Peyer's patch (tissue), 4 donors: Measurements from ENCODE around the gene CALHM4.

Experiments used
- CTCF ChIP-seq, 6 experiments: fragments of 450-650 bp in 4 of 6; fragments of 200-600 bp in 2 of 6; sonication (generic) in 1 of 6; IDR thresholded peaks; one replicate each; pipeline ENCODE4 v1.5.1; 2017 to 2019; ENCODE audit warnings: antibody characterized with exemption in 6 of 6, mild to moderate bottlenecking in 3 of 6, moderate library complexity in 1 of 6
- POLR2A ChIP-seq, 2 donors: fragments of 450-650 bp; IDR thresholded peaks; one replicate each; pipeline ENCODE4 v1.5.1; 2017; ENCODE audit warnings: antibody characterized with exemption in 2 of 2, mild to moderate bottlenecking in 2 of 2, moderate library complexity in 2 of 2

GRCh38 chr6:116513224-116513875, 40.2 kb upstream of the CALHM4 start:
- no peak for TF ChIP-seq POLR2A (IDR thresholded peaks at IDR 0.05)
- TF ChIP-seq CTCF (IDR thresholded peaks at IDR 0.05), result no peak
